GM18505 (cell line): ENCODE results near the gene SLC7A6OS.
"Not testable (repeated sequence)": the region's sequence is repeated elsewhere in the genome, so short reads cannot be mapped to it uniquely, and the experiment has no call there.

ENCODE experiments used
- ATAC-seq: cut with Tn5 transposase; IDR thresholded peaks from one replicate; pipeline ENCODE4 v1.9.1; 2021; ENCODE audit not compliant: unreplicated experiment
- POLR2A ChIP-seq: IDR thresholded peaks from 4 replicates; pipeline ENCODE4 v1.6.1; 2011; ENCODE audit warnings: borderline replicate concordance; ENCODE audit not compliant: insufficient read depth, insufficient read length; ENCODE audit errors: extremely low read depth

The SLC7A6OS gene

DNA sequence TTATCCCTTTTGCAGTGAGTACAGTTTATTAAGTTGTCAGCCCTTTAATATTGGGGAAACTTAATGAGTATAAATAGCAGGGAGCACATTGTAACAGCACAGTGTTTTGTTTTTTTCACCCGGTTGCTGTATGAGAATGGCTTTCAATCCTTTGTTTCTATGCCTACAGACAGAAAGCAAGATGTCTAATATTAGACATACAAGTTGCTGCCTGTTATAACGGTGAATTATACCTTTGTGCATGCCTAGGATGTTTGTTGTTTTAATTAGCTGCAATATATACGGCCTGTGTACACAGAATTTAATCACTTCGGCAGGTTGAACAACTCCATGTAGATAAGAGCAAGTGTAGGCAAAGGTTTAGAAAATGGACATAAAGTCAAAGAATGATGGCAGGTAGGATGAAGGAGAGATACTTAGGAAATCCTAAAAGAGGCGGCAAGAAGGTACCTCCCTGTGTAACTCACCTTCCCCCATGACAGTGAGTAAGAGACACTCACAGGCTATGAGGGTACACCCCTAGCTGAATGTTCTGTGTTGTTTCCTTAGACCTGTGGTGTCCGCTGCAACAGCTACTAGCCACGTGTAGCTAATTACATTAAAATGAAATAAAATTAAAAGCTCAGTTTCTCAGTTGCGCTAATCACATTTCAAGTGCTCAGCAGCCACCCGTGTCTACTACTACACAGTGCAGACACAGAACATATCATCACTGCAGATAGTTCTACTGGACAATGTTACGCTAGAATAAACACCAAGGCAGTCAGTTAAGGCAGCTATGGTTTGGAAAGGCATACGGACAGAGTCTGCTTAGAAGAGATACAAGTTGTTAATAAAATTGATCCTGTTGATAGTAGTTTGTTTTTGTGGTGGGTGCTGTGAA lies 10.9 kb downstream of the SLC7A6OS start:
- no peak for TF ChIP-seq POLR2A
- ATAC-seq: no peak

- no peak for TF ChIP-seq POLR2A
- no peak for ATAC-seq
Observed at GRCh38 chr16:68298907-68299561, 11.7 kb downstream of the SLC7A6OS start.

DNA sequence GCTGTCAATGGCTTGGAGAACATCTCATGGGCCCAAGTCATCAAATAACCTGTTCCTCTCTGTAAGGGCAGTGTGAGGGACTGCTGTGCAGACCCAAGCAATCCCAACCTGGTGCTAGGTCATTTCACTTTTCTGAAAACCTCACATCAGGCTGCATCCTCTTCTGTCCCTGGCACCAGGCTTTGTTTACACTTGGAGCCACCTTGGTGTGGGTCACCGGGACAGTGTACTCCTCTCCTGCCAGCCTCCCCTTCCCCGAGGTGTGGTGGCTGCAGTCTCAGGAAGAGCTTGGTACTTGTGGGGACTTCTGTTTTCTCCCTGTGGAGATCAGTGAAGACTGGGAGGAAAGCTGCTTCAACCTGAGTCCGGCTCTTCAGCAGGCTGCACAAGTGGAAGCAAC lies 12.4 kb downstream of the SLC7A6OS start:
- no peak for TF ChIP-seq POLR2A

GRCh38 chr16:68297908-68298307 lies 12.8 kb downstream of the SLC7A6OS start:
- no peak for ATAC-seq

More for the DNA sequence above, 12.4 kb downstream of the SLC7A6OS start:
- ATAC-seq: no peak

GRCh38 chr16:68296693-68297092 lies 14.1 kb downstream of the SLC7A6OS start:
- no peak for ATAC-seq
- no peak for TF ChIP-seq POLR2A

More at GRCh38 chr16:68297908-68298307, 12.8 kb downstream of the SLC7A6OS start:
- TF ChIP-seq POLR2A: no peak

- ATAC-seq: no peak
- TF ChIP-seq POLR2A: peak; percentile 28
Observed at GRCh38 chr16:68296291-68296690, 14.5 kb downstream of the SLC7A6OS start.

GRCh38 chr16:68292425-68292824 lies 18.3 kb downstream of the SLC7A6OS start:
- no peak for TF ChIP-seq POLR2A
- ATAC-seq: no peak

DNA sequence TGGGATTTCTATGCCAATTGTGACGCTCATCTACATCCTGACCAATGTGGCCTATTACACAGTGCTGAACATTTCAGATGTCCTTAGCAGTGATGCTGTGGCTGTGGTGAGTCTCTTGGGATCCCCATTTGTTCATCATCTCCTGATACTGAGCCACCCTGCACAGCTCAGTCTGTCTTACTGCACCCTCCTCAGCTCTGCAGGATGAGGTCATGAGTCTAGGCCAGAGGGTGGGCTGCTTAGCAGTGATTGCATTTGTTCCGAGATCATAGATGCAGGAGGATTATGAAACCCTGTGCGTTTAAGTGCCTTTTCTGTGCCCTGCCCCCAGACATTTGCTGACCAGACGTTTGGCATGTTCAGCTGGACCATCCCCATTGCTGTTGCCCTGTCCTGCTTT lies 19.5 kb downstream of the SLC7A6OS start:
- ATAC-seq: no peak
- TF ChIP-seq POLR2A: no peak

DNA sequence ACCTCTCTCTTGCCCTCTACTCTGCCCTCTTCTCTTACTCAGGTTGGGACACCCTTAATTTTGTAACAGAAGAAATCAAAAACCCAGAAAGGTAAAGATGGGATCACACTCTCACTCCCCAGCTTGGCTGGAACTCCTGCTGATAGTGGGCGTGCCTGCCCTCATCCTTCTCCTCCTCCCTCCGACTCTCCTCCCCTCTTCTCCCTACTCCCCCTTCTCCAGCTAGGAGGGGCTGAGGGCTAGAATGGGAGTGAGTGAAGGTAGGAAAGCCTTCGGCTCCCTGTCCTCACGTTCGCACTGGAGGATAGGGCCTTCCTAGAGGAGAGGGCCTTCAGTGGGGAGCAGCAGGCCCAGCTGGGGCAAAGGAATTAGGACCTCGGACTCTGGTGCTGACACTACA lies 20.3 kb downstream of the SLC7A6OS start:
- no peak for TF ChIP-seq POLR2A
- ATAC-seq: no peak

DNA sequence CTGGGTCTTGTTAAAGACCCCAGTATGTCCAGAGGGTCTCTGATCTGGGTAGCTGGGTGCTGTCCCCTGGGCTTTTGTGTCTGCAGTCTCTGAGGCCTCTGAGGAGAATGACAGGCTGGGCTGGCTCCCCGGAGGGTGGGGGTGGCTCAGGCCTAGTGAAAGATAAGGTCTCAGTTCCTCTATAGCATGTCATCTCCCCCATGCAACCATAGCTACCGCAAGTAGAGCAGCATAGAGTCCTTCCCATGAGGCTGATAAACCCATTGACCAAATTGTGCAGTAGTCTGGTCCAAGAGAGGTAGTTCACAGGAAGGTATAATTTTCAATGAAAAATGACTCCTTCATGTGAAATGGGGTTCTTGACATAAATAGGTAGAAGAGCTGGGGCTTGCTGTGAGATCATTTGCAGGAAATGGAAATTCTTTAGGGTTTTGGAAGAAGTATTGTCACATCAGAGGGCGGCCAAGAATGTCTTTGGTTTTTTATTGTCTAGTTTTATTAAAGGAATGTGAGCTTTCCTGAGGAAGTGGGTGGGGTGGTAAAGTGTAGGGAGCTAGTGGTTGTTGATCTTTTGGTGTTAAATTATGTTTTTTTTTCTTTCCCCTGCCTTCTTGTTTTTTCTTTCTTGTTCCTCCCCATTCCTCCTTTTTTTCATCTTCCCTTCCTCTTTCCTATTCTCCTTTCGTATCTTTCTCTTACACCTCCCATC lies 21.0 kb downstream of the SLC7A6OS start:
- ATAC-seq: peak; percentile 64
- TF ChIP-seq POLR2A: peak; percentile 42

- no peak for ATAC-seq
Observed at GRCh38 chr16:68289202-68289601, 21.5 kb downstream of the SLC7A6OS start.

GRCh38 chr16:68288796-68289195 lies 21.9 kb downstream of the SLC7A6OS start:
- ATAC-seq: not testable (repeated sequence)

More at GRCh38 chr16:68289202-68289601, 21.5 kb downstream of the SLC7A6OS start:
- no peak for TF ChIP-seq POLR2A

DNA sequence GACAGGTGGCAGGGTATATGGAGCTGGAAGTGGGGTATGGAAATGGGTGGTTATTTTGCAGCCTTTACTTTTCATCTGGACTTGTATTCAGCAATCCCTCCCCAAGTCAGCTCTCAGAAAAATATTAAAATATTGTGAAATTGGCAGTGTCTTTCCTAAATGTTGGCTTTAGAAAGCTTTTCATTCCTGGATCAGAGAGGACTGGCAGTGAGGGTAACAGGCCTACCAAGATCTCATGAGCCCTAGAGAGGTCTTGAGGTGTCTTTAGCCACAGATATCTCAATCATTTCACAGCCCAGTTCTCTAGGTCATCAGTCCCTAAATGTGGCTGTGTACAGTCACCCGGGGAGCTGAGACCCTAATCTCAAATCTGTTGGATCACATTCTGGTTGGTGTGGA lies 22.5 kb downstream of the SLC7A6OS start:
- TF ChIP-seq POLR2A: no peak

More for the DNA sequence above, 22.5 kb downstream of the SLC7A6OS start:
- no peak for ATAC-seq
